CD4-positive, alpha-beta T cell treated with Interleukin-6 for 4 hours (primary cell): Measurements from ENCODE around the gene CFAP57.
"Not testable (repeated sequence)": the region's sequence is repeated elsewhere in the genome, so short reads cannot be mapped to it uniquely, and the experiment has no call there.

Source experiments
- DNase-seq: peaks from one replicate; pipeline ENCODE4 v3.0.0-alpha.2; 2020; ENCODE audit warnings: mixed read lengths

Gene CFAP57

DNA sequence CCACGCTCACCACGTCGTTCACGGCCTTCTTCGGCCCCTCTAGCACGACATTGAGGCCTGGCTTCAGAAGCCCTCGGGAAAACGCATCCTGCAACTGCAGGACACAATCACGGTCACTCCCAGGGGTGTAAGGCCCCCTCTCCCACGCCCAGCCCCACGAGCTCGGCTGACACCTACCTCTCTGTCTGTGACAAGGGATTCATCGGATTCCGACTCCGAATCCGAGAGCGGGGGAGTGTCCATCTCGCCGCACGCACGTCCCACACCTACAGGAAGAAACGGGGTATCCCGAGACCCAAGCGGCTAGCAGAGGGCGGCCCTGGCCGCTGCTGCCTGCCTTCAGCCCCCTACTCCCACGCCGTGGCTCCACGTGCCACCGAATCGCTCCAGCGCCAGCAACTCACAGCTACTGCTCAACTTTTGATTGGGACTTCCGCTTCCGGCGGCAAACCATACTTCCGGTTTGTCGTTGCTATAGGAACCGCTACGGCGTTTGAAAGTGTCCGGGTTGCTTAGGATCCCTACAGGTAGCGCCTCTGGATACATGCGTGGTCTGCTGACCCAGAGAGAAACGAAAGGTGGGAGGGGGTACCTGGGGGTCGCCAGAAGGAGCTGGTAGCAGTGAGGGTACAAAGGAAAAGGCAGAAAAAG, at the start of gene CFAP57, which contains the start of gene EBNA1BP2:
Gene CFAP57, plus strand, starts transcription at position 455 of the 651 bp plus-strand sequence. CDS start 424 bp downstream, outside the sequence.
Gene EBNA1BP2, minus strand, starts transcription at position 415 of the 651 bp plus-strand sequence. Its CDS starts 172 bp downstream, at position 243.
- peak; percentile 90 for DNase-seq

GRCh38 chr1:43123031-43123430, 49.1 kb upstream of the CFAP57 start:
- no peak for DNase-seq

DNA sequence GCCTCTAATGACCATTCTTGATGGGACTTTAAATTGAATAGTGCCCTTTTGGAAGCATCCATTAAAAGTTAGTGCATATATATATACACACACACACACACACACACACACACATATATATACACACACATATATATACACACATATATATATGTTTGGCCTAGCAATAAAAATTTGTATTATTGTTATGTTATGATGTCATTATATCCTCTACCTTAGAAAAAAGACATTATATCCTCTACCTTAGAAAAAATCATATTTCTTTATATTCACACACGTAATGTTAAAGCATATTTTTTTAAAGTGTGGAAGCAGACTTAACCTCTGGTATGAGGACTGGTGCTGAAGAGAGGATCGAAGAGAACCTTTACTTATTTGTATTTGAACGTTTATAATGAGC, 43.3 kb upstream of the CFAP57 start:
- no peak for DNase-seq

- no peak for DNase-seq
Observed at GRCh38 chr1:43129426-43129825, 42.7 kb upstream of the CFAP57 start.

- no peak for DNase-seq
Observed at GRCh38 chr1:43134068-43134467, 38.1 kb upstream of the CFAP57 start.

DNA sequence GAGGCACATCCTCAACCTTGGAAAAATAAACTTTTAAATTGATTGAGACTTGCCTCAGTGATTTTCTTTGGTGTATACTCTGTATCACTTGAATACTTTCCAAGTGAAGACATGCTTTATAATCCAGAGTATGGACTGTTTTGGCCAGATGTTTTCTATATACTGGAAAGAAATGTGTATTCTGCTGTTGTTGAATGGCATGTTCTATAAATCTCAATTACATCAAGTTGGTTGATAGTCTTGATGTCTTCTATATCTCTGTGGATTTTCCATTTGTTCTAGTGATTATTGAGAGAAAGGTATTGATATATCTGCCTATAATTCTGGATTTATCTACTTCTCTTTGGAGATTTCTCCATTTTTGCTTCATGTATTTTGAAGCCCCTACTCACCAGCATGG, 37.5 kb upstream of the CFAP57 start:
- no peak for DNase-seq

DNA sequence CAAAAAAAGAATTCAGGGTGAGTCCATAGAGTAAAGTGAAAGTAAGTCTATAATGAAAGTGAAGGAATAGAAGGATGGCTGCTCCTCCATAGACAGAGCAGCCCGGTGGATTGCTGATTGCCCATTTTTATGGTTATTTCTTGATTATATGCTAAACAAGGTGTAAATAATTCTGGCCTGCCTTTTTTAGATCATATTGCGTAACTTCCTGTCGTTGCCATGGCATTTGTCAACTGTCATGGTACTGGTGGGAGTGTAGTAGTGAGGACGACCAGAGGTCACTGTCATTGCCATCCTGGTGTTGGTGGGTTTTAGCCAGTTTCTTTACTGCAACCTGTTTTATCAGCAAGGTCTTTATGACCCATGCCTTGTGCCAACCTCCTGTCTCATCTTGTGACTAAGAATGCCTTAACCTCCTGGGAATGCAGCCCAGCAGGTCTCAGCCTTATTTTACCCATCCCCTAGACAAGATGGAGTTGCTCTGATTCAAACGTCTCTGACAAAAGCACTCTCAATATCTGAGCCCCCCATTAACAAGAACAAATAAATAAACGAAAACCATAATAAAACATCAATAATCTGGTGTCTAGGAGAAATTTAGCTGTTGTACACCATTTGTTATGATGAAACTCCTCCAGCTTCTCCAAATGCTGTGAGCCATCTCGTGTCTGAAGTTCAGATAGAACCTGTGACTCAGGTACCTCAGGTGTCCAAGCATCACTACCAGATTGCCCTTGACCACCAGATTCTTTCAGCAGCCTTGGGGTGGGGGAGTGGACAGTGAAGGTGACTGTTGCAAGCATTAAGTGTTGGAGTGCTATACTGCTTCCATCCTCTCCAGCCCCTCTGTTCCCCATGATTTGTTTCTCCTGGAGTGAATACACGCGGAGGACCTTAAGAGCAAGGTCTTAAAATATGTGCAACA, 36.0 kb upstream of the CFAP57 start:
- DNase-seq = no peak

DNA sequence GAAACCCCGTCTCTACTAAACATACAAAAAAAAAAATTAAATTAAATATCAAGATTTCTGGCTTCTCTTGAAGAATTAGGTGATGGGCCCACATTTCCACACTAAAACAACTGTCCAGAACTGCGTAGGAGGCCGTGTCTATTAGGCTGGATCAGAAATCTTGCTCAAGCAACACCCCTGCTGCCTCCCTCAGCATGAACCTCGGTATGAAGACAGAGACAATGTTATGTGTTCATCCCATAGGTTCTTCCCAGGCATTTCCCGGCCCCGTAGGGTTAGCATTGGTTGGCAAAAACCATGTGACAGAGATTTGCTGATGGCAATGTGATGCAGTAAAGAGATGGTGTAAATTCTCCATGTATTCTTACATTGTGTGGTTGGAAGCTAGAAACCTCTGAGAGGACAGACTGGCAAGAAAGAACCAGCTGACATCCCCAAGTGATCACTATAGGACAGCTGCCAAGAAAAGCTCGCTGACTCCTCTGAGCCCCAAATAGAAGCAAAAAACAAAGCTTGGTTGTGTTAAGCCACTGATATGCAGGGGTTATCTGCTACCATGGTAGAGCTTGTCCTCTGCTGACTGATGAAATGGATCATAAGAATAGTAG, 34.6 kb upstream of the CFAP57 start:
- no peak for DNase-seq

GRCh38 chr1:43139295-43139694, 32.8 kb upstream of the CFAP57 start:
- not testable (repeated sequence) for DNase-seq

- DNase-seq = no peak
Observed at GRCh38 chr1:43140010-43140409, 32.1 kb upstream of the CFAP57 start.

- no peak for DNase-seq
Observed at GRCh38 chr1:43140583-43140982, 31.5 kb upstream of the CFAP57 start.

- DNase-seq = no peak
Observed at GRCh38 chr1:43143441-43143888, 28.7 kb upstream of the CFAP57 start.

GRCh38 chr1:43144237-43144636, 27.9 kb upstream of the CFAP57 start:
- no peak for DNase-seq

DNA sequence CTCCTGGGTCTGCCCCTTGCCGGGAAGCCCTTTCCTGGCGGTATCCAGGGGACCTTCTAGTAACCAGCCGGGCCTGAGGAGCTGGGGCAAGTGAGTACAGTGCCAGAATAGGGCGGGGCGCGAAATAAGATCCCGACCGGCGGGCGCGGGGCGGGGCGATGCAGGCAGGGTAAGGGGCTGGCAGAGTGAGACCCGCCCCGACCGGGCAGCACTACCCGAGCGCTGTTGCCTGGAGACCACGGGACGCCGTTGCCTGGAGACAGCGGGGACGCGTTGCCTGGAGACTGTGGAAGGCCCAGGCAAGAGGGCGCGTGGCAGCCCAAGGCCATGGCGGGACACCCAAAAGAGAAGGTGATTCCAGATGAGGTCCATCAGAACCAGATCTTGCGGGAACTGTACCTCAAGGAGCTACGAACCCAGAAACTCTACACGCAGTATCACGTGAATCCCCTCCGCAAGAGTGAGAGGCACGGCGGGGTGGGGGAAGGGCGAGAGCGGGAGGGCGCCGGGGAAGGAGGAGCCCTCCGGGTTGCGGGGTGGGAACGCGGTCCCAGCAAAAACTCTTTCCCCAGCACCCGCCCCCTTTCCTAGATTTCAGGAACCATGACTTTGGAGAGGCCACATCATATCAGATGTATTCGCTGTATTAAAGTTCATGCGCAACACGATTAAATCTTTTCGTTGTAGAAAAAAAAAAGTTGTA, 24.4 kb upstream of the CFAP57 start:
- DNase-seq = peak; percentile 29

GRCh38 chr1:43149889-43150288, 22.2 kb upstream of the CFAP57 start:
- DNase-seq = no peak

- DNase-seq = no peak
Observed at GRCh38 chr1:43152866-43153265, 19.3 kb upstream of the CFAP57 start.

- no peak for DNase-seq
Observed at GRCh38 chr1:43153443-43153842, 18.7 kb upstream of the CFAP57 start.

DNA sequence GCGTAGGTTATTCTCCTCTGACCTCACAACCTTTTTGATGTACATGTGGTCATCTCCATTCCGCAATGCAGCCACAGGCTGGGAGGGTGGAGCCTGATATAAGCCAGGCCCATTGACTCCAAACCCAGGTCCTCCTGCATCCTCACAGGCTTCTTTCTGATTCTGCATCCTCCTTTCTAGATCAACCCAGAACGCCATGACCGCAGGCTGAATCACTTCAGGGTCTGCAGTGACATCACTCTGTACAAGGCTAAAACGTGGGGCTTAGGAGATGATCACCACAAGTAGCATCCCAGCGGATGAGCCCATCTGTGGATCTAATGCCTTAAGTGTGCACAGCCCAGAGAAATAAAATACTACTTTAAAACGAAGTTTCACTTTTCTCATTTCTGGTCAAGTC, 16.1 kb upstream of the CFAP57 start:
- no peak for DNase-seq

- no peak for DNase-seq
Observed at GRCh38 chr1:43165162-43165561, 7.0 kb upstream of the CFAP57 start.

DNA sequence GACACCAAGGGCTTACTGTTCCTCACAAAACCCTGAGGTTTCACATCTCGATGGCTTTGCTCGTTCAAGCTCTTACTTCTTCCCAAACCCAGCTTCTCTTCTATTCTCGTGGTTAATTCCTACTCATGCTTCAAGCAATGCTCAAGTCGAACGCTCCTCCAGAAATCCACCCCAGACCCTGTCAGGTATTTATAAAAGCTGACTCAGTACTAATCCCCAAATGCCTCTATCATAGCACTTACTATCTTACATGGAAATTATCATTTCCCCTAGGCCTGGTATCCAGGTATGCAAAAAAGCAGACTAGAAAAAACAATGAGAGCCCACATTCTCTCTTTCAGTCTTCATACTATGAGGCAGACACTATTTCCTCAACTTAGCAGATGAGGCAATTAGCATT, 6.4 kb upstream of the CFAP57 start:
- DNase-seq = no peak

DNA sequence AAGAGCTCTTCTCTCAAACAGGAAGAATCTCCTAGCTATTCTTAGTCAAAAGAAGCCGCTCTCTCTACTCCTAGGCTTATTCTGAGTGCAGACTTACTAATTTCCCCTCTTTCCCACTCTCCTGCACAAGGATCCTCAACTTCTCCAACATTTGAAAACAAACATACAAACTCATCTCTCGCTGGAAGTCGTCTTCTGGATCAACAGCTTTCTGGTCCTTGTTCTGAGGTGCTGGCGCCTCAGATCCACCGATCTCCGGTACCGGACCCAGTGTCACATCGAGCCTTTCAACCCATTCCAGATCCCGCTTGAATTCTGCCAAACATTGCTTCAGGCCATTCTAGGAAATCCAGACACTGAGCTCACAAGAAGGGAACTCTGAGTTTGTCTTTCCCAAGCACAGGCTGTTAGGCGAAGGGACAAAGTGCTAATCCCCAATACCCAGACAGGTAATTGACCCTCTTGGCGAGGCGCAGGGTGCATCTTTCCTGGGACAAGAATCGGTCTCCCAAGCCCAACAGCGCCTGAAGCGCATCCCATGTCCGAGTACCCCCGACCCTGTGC, 736 bp upstream of the CFAP57 start:
- DNase-seq = peak; percentile 4

DNA sequence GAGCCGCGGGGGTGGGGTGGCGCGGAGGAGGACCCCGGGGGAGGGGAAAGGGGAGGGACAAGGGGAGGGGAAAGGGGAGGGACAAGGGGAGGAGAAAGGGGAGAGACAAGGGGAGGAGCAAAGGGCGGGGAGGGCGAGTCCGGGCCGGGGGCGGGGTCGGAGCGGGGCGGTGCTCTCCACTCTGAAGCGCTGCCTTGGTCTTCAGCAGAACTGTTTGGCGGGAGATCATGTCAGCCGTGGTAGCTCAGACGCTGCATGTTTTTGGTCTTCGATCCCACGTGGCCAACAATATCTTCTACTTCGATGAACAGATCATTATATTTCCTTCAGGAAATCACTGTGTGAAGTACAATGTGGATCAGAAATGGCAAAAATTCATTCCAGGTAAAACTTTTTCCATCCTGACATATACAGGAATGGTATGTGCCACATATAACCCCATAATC, 420 bp downstream of the CFAP57 start:
- peak; percentile 94 for DNase-seq
